GM12891 (cell line): ENCODE data around the gene RANBP3. TPM values are rescaled to one million over a fixed set of nuclear protein-coding genes. Genes with fewer than 3 reads are reported as not detected.
"Not testable (repeated sequence)": the region's sequence is repeated elsewhere in the genome, so short reads cannot be mapped to it uniquely, and the experiment has no call there.

Experiments used
- DNase-seq: peaks from one replicate; pipeline ENCODE4 v3.0.0; 2011; ENCODE audit warnings: low spot score; ENCODE audit not compliant: insufficient read length
- FAIRE-seq: peaks from 2 replicates; lab custom pipeline; 2011; peaks lifted over from hg19 to GRCh38; lab: Jason Lieb, UNC
- PAX5 ChIP-seq: IDR thresholded peaks from 2 replicates; pipeline ENCODE4 v1.6.1; 2011; ENCODE audit warnings: low read length, moderate library complexity, mild to moderate bottlenecking; ENCODE audit not compliant: insufficient read depth, severe bottlenecking
- POLR2A ChIP-seq: IDR thresholded peaks from 2 replicates; pipeline ENCODE4 v1.6.1; 2011; ENCODE audit warnings: low read depth, low read length, control low read depth
- POLR2AphosphoS5 ChIP-seq: IDR thresholded peaks from 2 replicates; pipeline ENCODE4 v1.6.1; 2011; ENCODE audit warnings: low read depth, low read length, control low read depth
- POU2F2 ChIP-seq: IDR thresholded peaks from 2 replicates; pipeline ENCODE4 v1.6.1; 2011; ENCODE audit warnings: low read depth, mild to moderate bottlenecking, control low read depth, low read length, moderate library complexity
- SPI1 ChIP-seq: IDR thresholded peaks from 2 replicates; pipeline ENCODE4 v1.6.1; 2011; ENCODE audit warnings: low read depth, low read length, control low read depth
- TAF1 ChIP-seq: IDR thresholded peaks from 2 replicates; pipeline ENCODE4 v1.6.1; 2011; ENCODE audit warnings: low read depth, low read length, control low read depth
- polyA plus RNA-seq: library from polyadenylated mRNA; unstranded; fragments of >200 nt; gene quantifications from one replicate; pipeline ENCODE4 v1.2.1, GENCODE V29; 2012; ENCODE audit warnings: low read depth, missing spikeins, inconsistent platforms; ENCODE audit not compliant: missing spikeins

RANBP3 gene, protein sequence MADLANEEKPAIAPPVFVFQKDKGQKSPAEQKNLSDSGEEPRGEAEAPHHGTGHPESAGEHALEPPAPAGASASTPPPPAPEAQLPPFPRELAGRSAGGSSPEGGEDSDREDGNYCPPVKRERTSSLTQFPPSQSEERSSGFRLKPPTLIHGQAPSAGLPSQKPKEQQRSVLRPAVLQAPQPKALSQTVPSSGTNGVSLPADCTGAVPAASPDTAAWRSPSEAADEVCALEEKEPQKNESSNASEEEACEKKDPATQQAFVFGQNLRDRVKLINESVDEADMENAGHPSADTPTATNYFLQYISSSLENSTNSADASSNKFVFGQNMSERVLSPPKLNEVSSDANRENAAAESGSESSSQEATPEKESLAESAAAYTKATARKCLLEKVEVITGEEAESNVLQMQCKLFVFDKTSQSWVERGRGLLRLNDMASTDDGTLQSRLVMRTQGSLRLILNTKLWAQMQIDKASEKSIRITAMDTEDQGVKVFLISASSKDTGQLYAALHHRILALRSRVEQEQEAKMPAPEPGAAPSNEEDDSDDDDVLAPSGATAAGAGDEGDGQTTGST
- polyA plus RNA-seq = 40.5 TPM

GRCh38 chr19:5977785-5978605 is at the start of gene RANBP3:
Gene RANBP3, minus strand, starts transcription at chr19:5978140. Its CDS starts 58 bp downstream, at chr19:5978082.
- peak; percentile 96 for TF ChIP-seq TAF1
- TF ChIP-seq SPI1 = no peak
- peak; percentile 59 for TF ChIP-seq POLR2A
- TF ChIP-seq POLR2AphosphoS5 = 0 out of 2 replicates have a peak, but pooled peaks have one; percentile 29
- no peak for TF ChIP-seq POU2F2
- TF ChIP-seq PAX5 = peak; percentile 17
- DNase-seq (peak; percentile 99), FAIRE-seq (peak; percentile 99)

GRCh38 chr19:6026390-6027227 is 48.7 kb upstream of the RANBP3 start:
- no peak for FAIRE-seq
- DNase-seq = no peak
- no peak for TF ChIP-seq POLR2AphosphoS5
- TF ChIP-seq PAX5 = no peak
- no peak for TF ChIP-seq TAF1

- not testable (repeated sequence) for DNase-seq, FAIRE-seq
Observed at GRCh38 chr19:6024756-6025155, 46.8 kb upstream of the RANBP3 start.

DNA sequence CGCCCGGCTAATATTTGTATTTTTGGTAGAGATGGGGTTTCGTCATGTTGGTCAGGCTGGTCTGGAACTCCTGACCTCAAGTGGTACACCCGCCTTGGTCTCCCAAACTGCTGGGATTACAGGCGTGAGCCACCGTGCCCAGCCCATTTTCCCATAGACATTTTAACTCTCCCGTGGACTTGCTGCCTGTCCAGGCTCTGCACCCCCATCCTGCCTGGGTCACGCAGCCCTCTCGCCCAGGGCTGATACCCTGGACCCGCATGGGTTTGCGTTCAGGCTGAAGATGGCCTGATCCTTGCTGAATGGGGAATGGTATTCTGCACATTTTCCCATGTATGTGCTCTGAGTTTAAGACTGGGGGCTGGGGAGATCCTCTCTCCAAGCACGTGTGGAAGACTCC is 46.0 kb upstream of the RANBP3 start:
- TF ChIP-seq TAF1 (no peak), SPI1 (no peak), POLR2AphosphoS5 (no peak), POU2F2 (no peak), PAX5 (no peak), POLR2A (no peak)
- DNase-seq (no peak), FAIRE-seq (no peak)

GRCh38 chr19:6023085-6023682 is 45.2 kb upstream of the RANBP3 start:
- FAIRE-seq = no peak
- DNase-seq = no peak
- TF ChIP-seq TAF1 = no peak
- no peak for TF ChIP-seq SPI1
- no peak for TF ChIP-seq POLR2AphosphoS5
- no peak for TF ChIP-seq POLR2A
- TF ChIP-seq POU2F2 = no peak
- TF ChIP-seq PAX5 = no peak

GRCh38 chr19:6022570-6023064 is 44.7 kb upstream of the RANBP3 start:
- FAIRE-seq (no peak), DNase-seq (no peak)
- no peak for TF ChIP-seq PAX5
- no peak for TF ChIP-seq POLR2A
- TF ChIP-seq POLR2AphosphoS5 = no peak
- no peak for TF ChIP-seq TAF1
- no peak for TF ChIP-seq POU2F2
- no peak for TF ChIP-seq SPI1

DNA sequence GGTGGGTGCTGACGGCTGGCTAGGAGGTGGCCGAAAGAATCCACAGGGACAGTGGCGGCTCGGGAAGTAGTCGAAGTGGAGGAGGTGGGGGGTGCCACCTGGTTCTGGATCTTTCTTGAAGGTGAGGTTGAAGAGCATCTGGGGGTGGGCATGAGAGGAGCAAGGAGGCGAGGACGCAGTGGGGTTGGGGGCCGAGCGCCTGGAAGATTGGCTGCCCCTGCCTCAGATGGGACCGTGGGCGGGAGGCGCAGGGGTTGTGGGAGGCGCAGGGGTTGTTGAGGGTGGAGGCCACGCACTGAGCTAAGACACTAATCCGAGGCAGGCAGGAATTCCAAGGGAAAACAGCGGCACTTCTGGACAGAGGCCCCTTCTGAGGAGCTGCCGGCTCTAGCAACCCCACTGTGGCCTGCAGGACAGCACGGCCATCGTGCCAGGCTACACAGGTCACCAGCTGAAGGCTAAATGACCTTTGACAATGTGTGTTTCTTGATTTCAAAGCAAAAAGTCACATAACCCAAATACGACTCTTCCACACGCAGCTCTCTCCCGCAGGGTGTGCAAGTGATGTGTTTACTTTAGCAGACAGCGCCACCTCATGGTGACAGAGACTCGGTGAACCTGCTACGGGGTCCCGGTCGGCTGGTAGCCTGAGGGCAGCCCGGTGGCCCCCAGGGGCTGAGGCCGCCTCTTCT is 44.1 kb upstream of the RANBP3 start:
- TF ChIP-seq POLR2AphosphoS5 (no peak), POLR2A (no peak), TAF1 (no peak), PAX5 (no peak)
- DNase-seq (peak; percentile 86), FAIRE-seq (peak; percentile 97)

- no peak for DNase-seq
- TF ChIP-seq POLR2A (no peak), POLR2AphosphoS5 (no peak), TAF1 (no peak), POU2F2 (no peak), SPI1 (no peak), PAX5 (no peak)
- FAIRE-seq = no peak
Observed at GRCh38 chr19:6020972-6021805, 43.2 kb upstream of the RANBP3 start.
